NCI-H345 treated with DMSO at 0.1 percent for 48 hours (cell line): ENCODE data around the gene PHPT1.
"Not testable (repeated sequence)": the region's sequence is repeated elsewhere in the genome, so short reads cannot be mapped to it uniquely, and the experiment has no call there.

Experiments
- DNase-seq: peaks from one replicate; lab custom pipeline; 2025; ENCODE audit not compliant: unreplicated experiment; lab: John Stamatoyannopoulos, UW

Gene PHPT1

GRCh38 chr9:136837146-136837855, 11.9 kb upstream of the PHPT1 start:
- no peak for DNase-seq

GRCh38 chr9:136837856-136838277, 11.3 kb upstream of the PHPT1 start:
- not testable (repeated sequence) for DNase-seq

- no peak for DNase-seq
Measured at GRCh38 chr9:136838314-136839228, 10.6 kb upstream of the PHPT1 start.

- no peak for DNase-seq
Measured at GRCh38 chr9:136839229-136840139, 9.7 kb upstream of the PHPT1 start.

GRCh38 chr9:136840140-136840876, 8.9 kb upstream of the PHPT1 start:
- DNase-seq: no peak

GRCh38 chr9:136840877-136841645, 8.1 kb upstream of the PHPT1 start:
- peak; percentile 69 for DNase-seq

GRCh38 chr9:136841646-136842379, 7.4 kb upstream of the PHPT1 start:
- peak; percentile 42 for DNase-seq

- peak; percentile 63 for DNase-seq
Measured at GRCh38 chr9:136842380-136842948, 6.7 kb upstream of the PHPT1 start, which contains the start of gene AJM1. Gene AJM1, plus strand, starts transcription at chr9:136842478. Its CDS starts 1,937 bp downstream, at chr9:136844415.

GRCh38 chr9:136843159-136843800, 5.9 kb upstream of the PHPT1 start:
- not testable (repeated sequence) for DNase-seq

- not testable (repeated sequence) for DNase-seq
Measured at GRCh38 chr9:136843801-136844740, 5.1 kb upstream of the PHPT1 start.

- DNase-seq: no peak
Measured at GRCh38 chr9:136844761-136845464, 4.3 kb upstream of the PHPT1 start.

GRCh38 chr9:136845465-136846260, 3.5 kb upstream of the PHPT1 start:
- no peak for DNase-seq

GRCh38 chr9:136846376-136847087, 2.7 kb upstream of the PHPT1 start:
- DNase-seq: no peak

- no peak for DNase-seq
Measured at GRCh38 chr9:136847088-136847825, 2.0 kb upstream of the PHPT1 start.
